Fibroblast of peridontal ligament (primary cell): ENCODE results near the gene FAM156A.
"Not testable (repeated sequence)": the region's sequence is repeated elsewhere in the genome, so short reads cannot be mapped to it uniquely, and the experiment has no call there.

Experiments used
- DNase-seq: peaks from one replicate; pipeline ENCODE4 v3.0.0-alpha.2; 2010; ENCODE audit errors: extremely low read depth

The FAM156A gene

DNA sequence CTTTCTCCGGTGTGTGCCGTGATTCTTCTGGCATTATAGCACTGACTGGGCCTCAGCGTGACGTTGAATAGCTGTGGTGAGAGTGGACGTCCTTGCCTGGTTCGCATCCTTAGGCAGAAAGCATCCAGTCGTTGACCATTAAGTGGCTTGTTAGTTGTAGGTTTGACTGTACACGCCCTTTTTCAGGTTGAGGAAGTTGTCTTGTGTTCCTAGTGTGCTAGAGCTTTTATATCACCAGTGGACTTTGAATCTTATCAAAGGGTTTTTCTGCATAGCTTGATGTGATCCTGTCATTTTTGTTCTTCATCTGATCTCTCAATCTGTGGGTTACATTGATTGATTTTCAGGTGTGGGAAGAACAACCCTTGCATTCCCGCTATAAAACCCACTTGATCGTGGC is 52.8 kb downstream of the FAM156A start:
- DNase-seq: not testable (repeated sequence)
